HepG2 (cell line): ENCODE measurements around the gene SLCO2A1. TPM values are rescaled to one million over a fixed set of nuclear protein-coding genes. Genes with fewer than 3 reads are reported as not detected.

Experiments used
- ATAC-seq: fragments of 200-7000 bp; cut with Tn5 transposase; 3 replicates; pipeline ENCODE4 v1.9.1; 2020; ENCODE audit warnings: mild to moderate bottlenecking, moderate library complexity
- BruUV-seq: library from RNA; stranded (reverse); fragments of 400-500 nt; replicated peaks from 2 replicates; lab custom pipeline; 2021; lab: Mats Ljungman, UMichigan
- CTCF ChIA-PET: fragments of 300-600 bp; formaldehyde crosslinking; extraction: SDS; loops from one replicate; lab custom pipeline; 2021; ENCODE audit warnings: low total read pairs, inconsistent platforms, low intra/inter-chr PET ratio; lab: Yijun Ruan, JAX
- POLR2A ChIA-PET: fragments of 350-600 bp; sonication (Branson Sonifier 250); formaldehyde crosslinking; loops from one replicate; lab custom pipeline; 2020; ENCODE audit warnings: antibody characterized with exemption, inconsistent platforms; lab: Yijun Ruan, JAX
- DNase-seq: peaks from one replicate; pipeline ENCODE4 v3.0.0-alpha.2; 2015; ENCODE audit warnings: low spot score
- FAIRE-seq: peaks from 3 replicates; lab custom pipeline; 2011; peaks lifted over from hg19 to GRCh38; lab: Jason Lieb, UNC
- H2AFZ ChIP-seq: one replicate; pipeline ENCODE4 v1.6.1; 2011; ENCODE audit warnings: low read length, inconsistent platforms
- H3K27ac ChIP-seq: fragments of 300-600 bp; 3 replicates; pipeline ENCODE4 v1.8.0; 2011; ENCODE audit warnings: mixed run types, mild to moderate bottlenecking, mixed read lengths, low read length, inconsistent platforms; ENCODE audit not compliant: insufficient read depth; ENCODE audit errors: extremely low read length
- H3K27me3 ChIP-seq, 2 experiments: fragments of 200-600 bp in 1 of 2; 2 replicates in 1 of 2; 3 replicates in 1 of 2; pipeline versions ENCODE4 v1.6.0 to v1.8.0; 2011; ENCODE audit warnings: low read length in 2 of 2, mild to moderate bottlenecking in 2 of 2, moderate library complexity in 2 of 2, inconsistent platforms in 1 of 2; ENCODE audit not compliant: insufficient read depth in 2 of 2, control insufficient read depth in 1 of 2
- H3K36me3 ChIP-seq, 2 experiments: fragments of 200-600 bp in 1 of 2; replicated peaks in 1 of 2; 2 replicates in 1 of 2; 3 replicates in 1 of 2; pipeline versions ENCODE4 v1.5.1 to v1.8.0; 2011; ENCODE audit warnings: low read length in 2 of 2, inconsistent platforms in 1 of 2; ENCODE audit not compliant: insufficient read depth in 2 of 2, control insufficient read depth in 1 of 2
- H3K4me1 ChIP-seq: 2 replicates; pipeline ENCODE4 v1.5.1; 2012; ENCODE audit warnings: low read length, inconsistent platforms; ENCODE audit not compliant: insufficient read depth
- H3K4me2 ChIP-seq: 2 replicates; pipeline ENCODE4 v1.6.0; 2011; ENCODE audit warnings: low read depth, low read length, inconsistent platforms
- H3K4me3 ChIP-seq, 3 experiments: fragments of 200-600 bp in 1 of 3; sonication (generic), shearing (Covaris generic) in 1 of 3; replicated peaks in 1 of 3; 2 replicates each; pipeline ENCODE4 v1.5.1; 2011 to 2016; ENCODE audit warnings: low read length in 3 of 3, inconsistent platforms in 2 of 3, low read depth in 2 of 3, mild to moderate bottlenecking in 2 of 3, control low read depth in 1 of 3, mixed read lengths in 1 of 3; ENCODE audit not compliant: insufficient read depth in 1 of 3
- H3K79me2 ChIP-seq: one replicate; pipeline ENCODE4 v1.6.1; 2011; ENCODE audit warnings: low read length, inconsistent platforms; ENCODE audit not compliant: insufficient read depth
- H3K9ac ChIP-seq: 2 replicates; pipeline ENCODE4 v1.6.0; 2011; ENCODE audit warnings: mild to moderate bottlenecking, low read depth, low read length, inconsistent platforms; ENCODE audit not compliant: insufficient read depth
- H3K9me3 ChIP-seq: 2 replicates; pipeline ENCODE4 v1.5.1; 2012; ENCODE audit warnings: mild to moderate bottlenecking, low read length
- H4K20me1 ChIP-seq: 2 replicates; pipeline ENCODE4 v1.6.0; 2011; ENCODE audit warnings: inconsistent platforms, mild to moderate bottlenecking, low read length, moderate library complexity; ENCODE audit not compliant: insufficient read depth
- ARID4A ChIP-seq: sonication (generic); formaldehyde crosslinking; IDR thresholded peaks from 2 replicates; pipeline ENCODE4 v1.5.0; 2020; ENCODE audit warnings: mild to moderate bottlenecking, missing genetic modification reagents, borderline replicate concordance
- BCL3 ChIP-seq: sonication (generic); formaldehyde crosslinking; IDR thresholded peaks from 2 replicates; pipeline ENCODE4 v1.5.1; 2020; ENCODE audit warnings: mild to moderate bottlenecking, missing genetic modification reagents, moderate library complexity
- JUN ChIP-seq: sonication (generic); formaldehyde crosslinking; IDR thresholded peaks from 2 replicates; pipeline ENCODE4 v1.4.0; 2020; ENCODE audit warnings: mild to moderate bottlenecking, missing genetic modification reagents
- KDM6A ChIP-seq: IDR thresholded peaks from 2 replicates; pipeline ENCODE4 v1.6.1; 2016; ENCODE audit warnings: low read depth
- MIXL1 ChIP-seq: IDR thresholded peaks from 2 replicates; pipeline ENCODE4 v1.6.1; 2016
- NFRKB ChIP-seq: fragments of 450-650 bp; IDR thresholded peaks from 2 replicates; pipeline ENCODE4 v1.6.1; 2017
- PREB ChIP-seq: sonication (generic); formaldehyde crosslinking; IDR thresholded peaks from 2 replicates; pipeline ENCODE4 v1.4.0; 2020; ENCODE audit warnings: missing genetic modification reagents
- SMYD3 ChIP-seq: sonication (generic); formaldehyde crosslinking; IDR thresholded peaks from 2 replicates; pipeline ENCODE4 v1.8.1; 2023; ENCODE audit warnings: mild to moderate bottlenecking, missing genetic modification reagents
- SRSF1 ChIP-seq: fragments of 200-400 bp; formaldehyde crosslinking; optimal IDR thresholded peaks from 2 replicates; pipeline ENCODE3; 2017; ENCODE audit warnings: mild to moderate bottlenecking, low read depth, low read length, moderate library complexity
- STAT6 ChIP-seq: sonication (generic); formaldehyde crosslinking; IDR thresholded peaks from 2 replicates; pipeline ENCODE4 v1.4.0; 2020; ENCODE audit warnings: missing genetic modification reagents, mild to moderate bottlenecking, borderline replicate concordance
- TBL1XR1 ChIP-seq: fragments of 150-350 bp; IDR thresholded peaks from 2 replicates; pipeline ENCODE4 v1.6.1; 2014; ENCODE audit warnings: borderline replicate concordance, low read length; ENCODE audit not compliant: partially characterized antibody
- ZMYM4 ChIP-seq: sonication (generic); formaldehyde crosslinking; IDR thresholded peaks from 2 replicates; pipeline ENCODE4 v1.8.1; 2023; ENCODE audit warnings: mild to moderate bottlenecking, missing genetic modification reagents
- ZNF251 ChIP-seq: sonication (generic); formaldehyde crosslinking; IDR thresholded peaks from 2 replicates; pipeline ENCODE4 v1.9.0; 2021; ENCODE audit warnings: mild to moderate bottlenecking, missing genetic modification reagents
- ZNF530 ChIP-seq: sonication (generic); formaldehyde crosslinking; IDR thresholded peaks from 2 replicates; pipeline ENCODE4 v1.5.0; 2020; ENCODE audit warnings: low read depth, mild to moderate bottlenecking, missing genetic modification reagents
- ZSCAN9 ChIP-seq: IDR thresholded peaks from 2 replicates; pipeline ENCODE4 v1.6.1; 2016; ENCODE audit warnings: borderline replicate concordance
- WGBS: methylation state at CpG from one replicate; pipeline ENCODE4 v1.1.6; 2017; ENCODE audit warnings: low lambda C conversion rate; 5-methylcytosine and 5-hydroxymethylcytosine counted together
- in situ Hi-C: cut with HindIII; loops from 2 replicates; pipeline ENCODE4 v1.10.0; 2017; ENCODE audit warnings: low pct_unique_long_range_greater_than_20kb; ENCODE audit not compliant: extremely low pct_ligation_motif_present
- intact Hi-C: fragments of 100-400 bp; cut with micrococcal nuclease; formaldehyde crosslinking; loops from one replicate; pipeline ENCODE4 v1.10.0; 2022; ENCODE audit not compliant: unreplicated experiment
- polyA plus RNA-seq, 8 experiments: library from polyadenylated mRNA; depleted of rRNA in 3 of 8; stranded (reverse) in 7 of 8; unstranded in 1 of 8; fragments of >200 nt; fragmentation: Illumina TruSeq in 4 of 8; extraction: Trizol in 4 of 8; gene quantifications; 2 replicates each; pipeline versions ENCODE4 v1.2.1 to v1.2.3, GENCODE V29; 2011 to 2016; ENCODE audit warnings: low read depth in 4 of 8, missing spikeins in 1 of 8, mixed read lengths in 1 of 8; ENCODE audit not compliant: insufficient read depth in 1 of 8
- total RNA-seq, 5 experiments: library from RNA; depleted of rRNA; stranded (reverse); fragments of >200 nt; fragmentation: Illumina TruSeq; extraction: Trizol; gene quantifications; 2 replicates each; pipeline ENCODE4 v1.2.3, GENCODE V29; 2016; ENCODE audit warnings: low read depth in 1 of 5

SLCO2A1 gene
- total and polyA plus RNA-seq, 2 of the 13 experiments (the other 11 are each of a cell fraction or from before 2014, with no cell fraction given): 0.04 TPM; not detected in 1

- Histone ChIP-seq H4K20me1 (no peaks in the 10 kb centered on the region), H3K9me3 (no peaks in the 10 kb centered on the region), H3K79me2 (no peaks in the 10 kb centered on the region), H3K4me2 (peak overlapping the region; percentile 72), H3K36me3 (no peaks in the 10 kb centered on the region), H2AFZ (no peak overlapping the region), H3K27ac (peak overlapping the region; percentile 31), H3K27me3 (peaks cover 0 to 2% of the 10 kb centered on the region in 2 experiments; a peak in 3 of 5 replicates), H3K9ac (no peak overlapping the region), H3K4me3 (peak overlapping the region in 1 of 3 experiments; percentile 15; a peak in 2 of 6 replicates), H3K4me1 (peaks cover 59% of the 10 kb centered on the region)
- peak; percentile 62 for FAIRE-seq
- CTCF ChIA-PET: no interaction called here
- ATAC-seq: peak; percentile 40
- WGBS: under 1% methylated on average over 6 of the region's 10 CpGs
- in situ Hi-C loops (no loop called here), intact Hi-C loops (no loop called here)
- peak; percentile 41 for DNase-seq
- POLR2A ChIA-PET: no interaction called here
- BruUV-seq: no TSS peak
- TF ChIP-seq PREB (no peak), NFRKB (no peak), KDM6A (no peak), MIXL1 (CRISPR knock-in tag) (no peak), ZNF251 (CRISPR knock-in tag) (no peak), SMYD3 (CRISPR knock-in tag) (no peak), ZNF530 (CRISPR knock-in tag) (no peak), ZMYM4 (0 out of 2 replicates have a peak, but pooled peaks have one; percentile 12), JUN (CRISPR knock-in tag) (no peak), SRSF1 (no peak), BCL3 (no peak), TBL1XR1 (no peak), ZSCAN9 (CRISPR knock-in tag) (no peak), STAT6 (CRISPR knock-in tag) (no peak), ARID4A (0 out of 2 replicates have a peak, but pooled peaks have one; percentile 9)
These were observed 31.0 kb upstream of the SLCO2A1 start for GRCh38 chr3:134060561-134061385.
